Fibroblast of lung (primary cell): ENCODE data around the gene ZNF408. TPM values are rescaled to one million over a fixed set of nuclear protein-coding genes. Genes with fewer than 3 reads are reported as not detected.

Experiments
- DNase-seq, 2 donors: peaks; one replicate each; pipeline versions ENCODE4 v3.0.0 to v3.0.0-alpha.2; 2010; ENCODE audit warnings: low read depth in 2 of 2
- H2AFZ ChIP-seq: 2 replicates; pipeline ENCODE4 v1.5.1; 2012; ENCODE audit warnings: low read length, control low read depth, inconsistent platforms
- H3K27ac ChIP-seq: 2 replicates; pipeline ENCODE4 v1.5.1; 2011; ENCODE audit warnings: low read length, control low read depth; ENCODE audit not compliant: insufficient read depth
- H3K27me3 ChIP-seq: 2 replicates; pipeline ENCODE4 v1.5.1; 2011; ENCODE audit warnings: mild to moderate bottlenecking, low read length; ENCODE audit not compliant: control insufficient read depth, insufficient read depth
- H3K36me3 ChIP-seq: 2 replicates; pipeline ENCODE4 v1.5.1; 2011; ENCODE audit warnings: low read length; ENCODE audit not compliant: control insufficient read depth, insufficient read depth
- H3K4me1 ChIP-seq: 2 replicates; pipeline ENCODE4 v1.5.1; 2011; ENCODE audit warnings: low read length; ENCODE audit not compliant: control insufficient read depth, insufficient read depth; ENCODE audit errors: extremely low read depth
- H3K4me2 ChIP-seq: 2 replicates; pipeline ENCODE4 v1.5.1; 2011; ENCODE audit warnings: low read length, control low read depth; ENCODE audit not compliant: insufficient read depth; ENCODE audit errors: extremely low read depth
- H3K4me3 ChIP-seq, 4 experiments: fragments of 200-600 bp in 1 of 4; sonication (generic) in 1 of 4; replicated peaks in 1 of 4; 2 replicates each; pipeline ENCODE4 v1.5.1; 2011 to 2016; ENCODE audit warnings: low read length in 4 of 4, low read depth in 3 of 4, mild to moderate bottlenecking in 3 of 4, control low read depth in 2 of 4, inconsistent platforms in 1 of 4, mixed read lengths in 1 of 4; ENCODE audit not compliant: insufficient read depth in 1 of 4; ENCODE audit errors: control extremely low read depth in 1 of 4
- H3K79me2 ChIP-seq: 2 replicates; pipeline ENCODE4 v1.5.1; 2012; ENCODE audit warnings: mild to moderate bottlenecking, low read length, inconsistent platforms; ENCODE audit not compliant: control insufficient read depth, insufficient read depth
- H3K9ac ChIP-seq: 2 replicates; pipeline ENCODE4 v1.5.1; 2011; ENCODE audit warnings: mild to moderate bottlenecking, low read length, control low read depth; ENCODE audit not compliant: insufficient read depth
- H3K9me3 ChIP-seq: 2 replicates; pipeline ENCODE4 v1.5.1; 2012; ENCODE audit warnings: low read depth, low read length; ENCODE audit not compliant: control insufficient read depth, insufficient read depth
- H4K20me1 ChIP-seq: 2 replicates; pipeline ENCODE4 v1.5.1; 2011; ENCODE audit warnings: low read length; ENCODE audit not compliant: control insufficient read depth, insufficient read depth; ENCODE audit errors: extremely low read depth
- EZH2 ChIP-seq: IDR thresholded peaks from 2 replicates; pipeline ENCODE4 v1.5.1; 2012; ENCODE audit warnings: low read length, control low read depth, mild to moderate bottlenecking; ENCODE audit errors: missing control alignments
- polyA plus RNA-seq, 2 donors: library from polyadenylated mRNA; depleted of rRNA in 1 of 2; stranded (reverse) in 1 of 2; unstranded in 1 of 2; fragments of >200 nt; gene quantifications; 2 replicates each; pipeline ENCODE4 v1.2.1, GENCODE V29; 2011 to 2012; ENCODE audit warnings: missing spikeins in 1 of 2
- total RNA-seq: library from RNA; depleted of rRNA; stranded (reverse); fragments of >200 nt; gene quantifications from 2 replicates; pipeline ENCODE4 v1.2.1, GENCODE V29; 2014
- TF ChIP-seq, protein P1 (sequence below), 2 donors: IDR thresholded peaks in 1 of 2; conservative IDR thresholded peaks in 1 of 2; 1 replicate in 1 of 2; 2 replicates in 1 of 2; pipeline ENCODE4 v1.5.1; 2011 to 2012; ENCODE audit warnings: low read length in 2 of 2, control low read depth in 1 of 2, inconsistent platforms in 1 of 2, low read depth in 1 of 2, mild to moderate bottlenecking in 1 of 2

Gene ZNF408
- total and polyA plus RNA-seq, 2 donors (not counting 1 experiment from before 2014, with no cell fraction given) = 4.2 to 7.9 TPM

DNA sequence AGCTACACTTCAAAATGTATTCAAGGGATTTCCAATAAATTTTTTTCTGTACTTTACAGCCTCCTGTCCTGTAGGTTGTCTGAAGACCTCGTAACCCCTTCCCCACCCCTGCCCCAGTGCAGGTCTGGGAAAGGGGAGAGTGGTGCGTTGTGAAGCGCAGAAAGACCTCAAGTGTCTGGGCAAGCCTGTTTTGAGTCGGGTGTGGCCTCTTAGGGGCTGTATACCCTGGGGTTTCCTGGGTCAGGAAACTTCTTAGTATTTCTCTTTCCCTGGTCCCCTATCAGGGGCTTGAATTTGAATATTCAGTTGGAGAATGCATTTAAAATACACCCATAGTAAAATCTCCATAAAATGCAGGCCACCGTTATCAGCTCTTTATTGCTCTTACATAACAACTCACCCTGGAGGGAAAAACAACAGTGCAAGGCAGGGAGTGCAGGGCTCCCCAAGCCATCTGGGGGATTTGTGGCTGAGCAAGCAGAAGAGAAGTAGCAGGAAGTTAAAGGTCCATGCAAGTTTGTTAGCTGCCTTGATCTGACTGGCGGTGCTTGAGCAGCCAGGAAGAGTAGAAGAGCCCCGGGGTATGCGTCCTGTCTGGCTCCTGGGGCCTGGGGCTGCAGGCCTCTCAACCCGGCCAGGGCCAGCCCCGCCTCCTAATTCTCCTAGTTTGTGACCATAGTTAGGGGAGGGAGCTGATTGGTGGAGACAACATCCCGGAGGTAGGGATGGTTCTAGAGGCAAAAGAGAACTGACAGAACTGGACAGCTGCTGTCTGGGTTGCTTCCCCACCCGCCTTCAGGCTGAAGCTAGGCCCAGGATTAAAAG, 26.2 kb upstream of the ZNF408 start:
- H3K27me3 ChIP-seq = no peaks in the 10 kb centered on the region
- no peaks in the 10 kb centered on the region for H3K79me2 ChIP-seq
- peaks cover 4% of the 10 kb centered on the region for H3K4me1 ChIP-seq
- H3K4me2 ChIP-seq = no peak overlapping the region
- no peak overlapping the region for H3K9ac ChIP-seq
- DNase-seq = no peak
- no peak overlapping the region for H3K4me3 ChIP-seq
- TF ChIP-seq, protein P1, sequence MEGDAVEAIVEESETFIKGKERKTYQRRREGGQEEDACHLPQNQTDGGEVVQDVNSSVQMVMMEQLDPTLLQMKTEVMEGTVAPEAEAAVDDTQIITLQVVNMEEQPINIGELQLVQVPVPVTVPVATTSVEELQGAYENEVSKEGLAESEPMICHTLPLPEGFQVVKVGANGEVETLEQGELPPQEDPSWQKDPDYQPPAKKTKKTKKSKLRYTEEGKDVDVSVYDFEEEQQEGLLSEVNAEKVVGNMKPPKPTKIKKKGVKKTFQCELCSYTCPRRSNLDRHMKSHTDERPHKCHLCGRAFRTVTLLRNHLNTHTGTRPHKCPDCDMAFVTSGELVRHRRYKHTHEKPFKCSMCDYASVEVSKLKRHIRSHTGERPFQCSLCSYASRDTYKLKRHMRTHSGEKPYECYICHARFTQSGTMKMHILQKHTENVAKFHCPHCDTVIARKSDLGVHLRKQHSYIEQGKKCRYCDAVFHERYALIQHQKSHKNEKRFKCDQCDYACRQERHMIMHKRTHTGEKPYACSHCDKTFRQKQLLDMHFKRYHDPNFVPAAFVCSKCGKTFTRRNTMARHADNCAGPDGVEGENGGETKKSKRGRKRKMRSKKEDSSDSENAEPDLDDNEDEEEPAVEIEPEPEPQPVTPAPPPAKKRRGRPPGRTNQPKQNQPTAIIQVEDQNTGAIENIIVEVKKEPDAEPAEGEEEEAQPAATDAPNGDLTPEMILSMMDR (conservative IDR thresholded peaks at IDR 0.05 in 1 of 2, IDR thresholded peaks at IDR 0.05 in 1 of 2; ENCODE audit: low read depth in 1 of 2, low read length in 2 of 2) = no peak
- TF ChIP-seq EZH2 = no peak
- peaks cover 20% of the 10 kb centered on the region for H3K36me3 ChIP-seq
- H3K27ac ChIP-seq = peak overlapping the region; percentile 6
- no peak overlapping the region for H2AFZ ChIP-seq
- H3K9me3 ChIP-seq = no peaks in the 10 kb centered on the region
- H4K20me1 ChIP-seq = no peaks in the 10 kb centered on the region

DNA sequence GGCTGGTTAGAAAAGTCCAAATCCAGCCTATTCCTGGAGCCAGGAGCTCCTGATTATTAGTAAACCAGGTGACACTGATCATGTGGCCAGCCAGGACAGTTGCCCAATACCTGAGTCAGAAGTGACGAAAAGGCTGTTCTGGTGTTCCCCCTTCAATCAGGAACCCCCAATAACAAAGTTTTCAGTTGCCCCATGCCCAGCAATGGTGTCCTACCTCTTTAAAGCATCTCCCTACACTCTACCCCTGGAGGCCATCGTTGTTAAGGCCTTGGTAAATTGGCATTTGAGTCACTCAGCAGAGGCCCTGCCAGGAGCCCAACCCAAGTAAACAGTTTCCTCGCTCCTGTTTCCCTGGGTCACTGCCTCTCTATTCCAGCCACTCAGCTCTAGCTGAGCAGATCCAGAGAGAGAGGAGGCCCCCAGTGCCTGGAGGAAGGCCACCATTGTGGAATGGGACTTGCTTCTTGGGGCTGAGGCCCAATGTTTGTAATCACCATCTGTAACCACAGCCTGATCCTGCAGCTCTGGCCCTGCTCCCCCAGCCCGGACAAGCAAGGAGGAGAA, 25.5 kb upstream of the ZNF408 start:
- no peak for TF ChIP-seq EZH2
- TF ChIP-seq, protein P1 (conservative IDR thresholded peaks at IDR 0.05 in 1 of 2, IDR thresholded peaks at IDR 0.05 in 1 of 2; ENCODE audit: low read depth in 1 of 2, low read length in 2 of 2) = peak; percentile 19 to 20
- Histone ChIP-seq H3K9ac (no peak overlapping the region), H3K36me3 (peaks cover 24% of the 10 kb centered on the region)

DNA sequence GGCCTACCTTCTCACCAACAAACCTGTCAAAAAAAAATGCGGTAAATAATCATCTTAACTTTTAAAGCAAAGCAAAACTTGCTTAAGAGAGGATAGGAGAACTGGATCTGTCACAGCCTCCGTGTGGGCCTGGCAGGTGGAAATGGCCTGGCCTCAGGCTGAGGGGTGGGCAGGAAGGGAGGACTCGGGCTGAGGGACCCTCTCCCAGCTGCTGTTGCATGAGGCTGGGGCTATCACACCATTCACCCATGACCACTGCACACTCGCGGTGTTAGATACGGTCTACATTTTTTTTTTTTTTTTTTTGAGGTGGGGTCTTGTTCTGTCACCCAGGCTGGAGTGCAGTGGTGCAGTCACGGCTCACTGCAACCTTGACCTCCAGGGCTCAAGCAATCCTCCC, 24.9 kb upstream of the ZNF408 start:
- no peaks in the 10 kb centered on the region for H3K27me3 ChIP-seq
- no peak overlapping the region for H3K9ac ChIP-seq
- peak overlapping the region; percentile 19 for H3K27ac ChIP-seq
- no peak for TF ChIP-seq EZH2
- TF ChIP-seq, protein P1 (conservative IDR thresholded peaks at IDR 0.05 in 1 of 2, IDR thresholded peaks at IDR 0.05 in 1 of 2; ENCODE audit: low read depth in 1 of 2, low read length in 2 of 2) = no peak
- no peaks in the 10 kb centered on the region for H3K9me3 ChIP-seq
- H4K20me1 ChIP-seq = no peaks in the 10 kb centered on the region
- H2AFZ ChIP-seq = no peak overlapping the region
- no peaks in the 10 kb centered on the region for H3K79me2 ChIP-seq
- H3K4me1 ChIP-seq = peaks cover 4% of the 10 kb centered on the region
- no peak for DNase-seq
- peaks cover 27% of the 10 kb centered on the region for H3K36me3 ChIP-seq
- no peak overlapping the region for H3K4me2 ChIP-seq
- H3K4me3 ChIP-seq = no peak overlapping the region

More for the DNA sequence above, 25.5 kb upstream of the ZNF408 start:
- peaks cover 4% of the 10 kb centered on the region for H3K4me1 ChIP-seq
- peak; percentile 72 to 78 for DNase-seq
- no peaks in the 10 kb centered on the region for H4K20me1 ChIP-seq
- H2AFZ ChIP-seq = no peak overlapping the region
- H3K4me3 ChIP-seq = no peak overlapping the region
- no peaks in the 10 kb centered on the region for H3K27me3 ChIP-seq
- no peaks in the 10 kb centered on the region for H3K9me3 ChIP-seq
- H3K27ac ChIP-seq = peak overlapping the region; percentile 19
- no peak overlapping the region for H3K4me2 ChIP-seq
- H3K79me2 ChIP-seq = no peaks in the 10 kb centered on the region
